Tibial nerve (tissue), 4 donors: Measurements from ENCODE around the gene EBP.

ENCODE experiments used
- EP300 ChIP-seq, 2 donors: sonication (generic); formaldehyde crosslinking; IDR thresholded peaks; one replicate each; pipeline ENCODE4 v1.6.1; 2017; ENCODE audit warnings: antibody characterized with exemption in 2 of 2, mild to moderate bottlenecking in 1 of 2
- TF ChIP-seq, protein P1 (sequence below), 5 experiments: fragments of 200-600 bp in 3 of 5; fragments of 450-650 bp in 2 of 5; sonication (generic) in 3 of 5; IDR thresholded peaks; one replicate each; pipeline ENCODE4 v1.5.1; 2016 to 2019; ENCODE audit warnings: antibody characterized with exemption in 5 of 5, mild to moderate bottlenecking in 3 of 5, moderate library complexity in 2 of 5

GRCh38 chrX:48476919-48477318 is 44.7 kb upstream of the EBP start:
- TF ChIP-seq, protein P1, sequence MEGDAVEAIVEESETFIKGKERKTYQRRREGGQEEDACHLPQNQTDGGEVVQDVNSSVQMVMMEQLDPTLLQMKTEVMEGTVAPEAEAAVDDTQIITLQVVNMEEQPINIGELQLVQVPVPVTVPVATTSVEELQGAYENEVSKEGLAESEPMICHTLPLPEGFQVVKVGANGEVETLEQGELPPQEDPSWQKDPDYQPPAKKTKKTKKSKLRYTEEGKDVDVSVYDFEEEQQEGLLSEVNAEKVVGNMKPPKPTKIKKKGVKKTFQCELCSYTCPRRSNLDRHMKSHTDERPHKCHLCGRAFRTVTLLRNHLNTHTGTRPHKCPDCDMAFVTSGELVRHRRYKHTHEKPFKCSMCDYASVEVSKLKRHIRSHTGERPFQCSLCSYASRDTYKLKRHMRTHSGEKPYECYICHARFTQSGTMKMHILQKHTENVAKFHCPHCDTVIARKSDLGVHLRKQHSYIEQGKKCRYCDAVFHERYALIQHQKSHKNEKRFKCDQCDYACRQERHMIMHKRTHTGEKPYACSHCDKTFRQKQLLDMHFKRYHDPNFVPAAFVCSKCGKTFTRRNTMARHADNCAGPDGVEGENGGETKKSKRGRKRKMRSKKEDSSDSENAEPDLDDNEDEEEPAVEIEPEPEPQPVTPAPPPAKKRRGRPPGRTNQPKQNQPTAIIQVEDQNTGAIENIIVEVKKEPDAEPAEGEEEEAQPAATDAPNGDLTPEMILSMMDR (IDR thresholded peaks at IDR 0.05): no peak
- TF ChIP-seq EP300 (IDR thresholded peaks at IDR 0.05): no peak
